HG03025 (cell line): Measurements from ENCODE around the gene ENDOD1.
"Not testable (repeated sequence)": the region's sequence is repeated elsewhere in the genome, so short reads cannot be mapped to it uniquely, and the experiment has no call there.

Experiments
- ATAC-seq: cut with Tn5 transposase; IDR thresholded peaks from one replicate; pipeline ENCODE4 v1.9.1; 2021; ENCODE audit warnings: mild to moderate bottlenecking, moderate library complexity; ENCODE audit not compliant: unreplicated experiment, low FRiP score

The ENDOD1 gene

GRCh38 chr11:95101935-95102334 lies 12.3 kb downstream of the ENDOD1 start:
- ATAC-seq: no peak

DNA sequence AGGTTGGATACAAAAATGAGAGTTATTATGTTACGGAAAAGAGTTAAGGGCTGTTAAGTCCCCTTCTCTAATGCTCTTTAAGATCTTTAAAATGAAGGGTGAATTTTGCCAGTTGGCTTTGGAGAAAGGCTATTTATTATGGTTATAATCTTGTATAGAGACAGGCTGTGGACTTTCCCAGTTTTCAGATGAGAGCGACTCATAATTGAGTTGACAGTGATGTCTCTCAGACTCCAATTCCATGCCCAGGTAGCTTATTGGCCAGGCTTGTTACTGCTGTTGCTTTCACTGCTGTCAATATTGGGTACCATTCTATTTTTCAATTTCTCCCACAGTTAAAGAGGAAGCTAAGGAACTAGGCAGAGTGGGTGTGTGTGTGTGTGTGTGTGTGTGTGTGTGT lies 13.1 kb downstream of the ENDOD1 start:
- ATAC-seq: no peak

DNA sequence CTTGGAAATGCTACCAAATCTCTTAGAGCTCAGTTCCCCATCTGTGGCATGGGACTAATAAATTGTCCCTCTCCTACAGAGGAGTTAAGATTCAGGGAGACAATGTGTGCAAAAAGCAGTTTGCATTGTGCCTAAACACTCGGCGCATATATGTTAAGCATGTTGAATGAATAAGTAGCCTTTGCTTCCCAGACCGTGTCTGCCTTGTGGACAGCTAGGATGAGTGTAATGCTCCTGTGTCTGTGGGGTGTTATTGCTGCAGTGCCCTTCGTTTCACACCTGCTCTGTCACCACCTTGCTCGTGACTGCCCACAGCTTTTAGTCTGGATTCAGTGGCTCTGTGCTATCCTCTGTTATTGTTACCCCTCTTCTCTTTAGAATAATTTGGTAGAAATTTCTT lies 14.1 kb downstream of the ENDOD1 start:
- ATAC-seq: no peak

- no peak for ATAC-seq
Measured at GRCh38 chr11:95104121-95104830, 14.6 kb downstream of the ENDOD1 start.

GRCh38 chr11:95104856-95105255 lies 15.2 kb downstream of the ENDOD1 start:
- ATAC-seq: no peak

DNA sequence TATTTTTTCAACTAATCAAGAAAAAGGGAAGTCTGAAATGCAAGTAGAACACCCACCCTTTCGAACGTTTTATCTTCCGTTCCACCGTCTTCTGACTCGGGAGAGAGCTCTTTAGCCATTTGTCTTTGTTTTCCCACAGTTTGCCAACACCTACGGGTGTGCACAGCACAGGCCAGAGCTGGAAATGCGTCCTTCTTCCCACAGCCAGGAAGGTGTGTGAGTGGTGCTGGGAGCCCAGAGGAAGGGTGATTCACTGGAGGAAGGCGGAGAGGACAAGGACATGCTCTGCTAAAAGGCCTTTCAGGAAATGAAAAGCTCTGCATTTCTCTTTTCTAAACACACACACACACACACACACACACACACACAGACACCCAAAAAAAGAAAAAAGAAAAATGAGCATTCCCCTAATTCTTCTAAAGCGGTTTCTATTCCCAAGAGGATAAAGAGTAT lies 18.5 kb downstream of the ENDOD1 start:
- ATAC-seq: no peak

DNA sequence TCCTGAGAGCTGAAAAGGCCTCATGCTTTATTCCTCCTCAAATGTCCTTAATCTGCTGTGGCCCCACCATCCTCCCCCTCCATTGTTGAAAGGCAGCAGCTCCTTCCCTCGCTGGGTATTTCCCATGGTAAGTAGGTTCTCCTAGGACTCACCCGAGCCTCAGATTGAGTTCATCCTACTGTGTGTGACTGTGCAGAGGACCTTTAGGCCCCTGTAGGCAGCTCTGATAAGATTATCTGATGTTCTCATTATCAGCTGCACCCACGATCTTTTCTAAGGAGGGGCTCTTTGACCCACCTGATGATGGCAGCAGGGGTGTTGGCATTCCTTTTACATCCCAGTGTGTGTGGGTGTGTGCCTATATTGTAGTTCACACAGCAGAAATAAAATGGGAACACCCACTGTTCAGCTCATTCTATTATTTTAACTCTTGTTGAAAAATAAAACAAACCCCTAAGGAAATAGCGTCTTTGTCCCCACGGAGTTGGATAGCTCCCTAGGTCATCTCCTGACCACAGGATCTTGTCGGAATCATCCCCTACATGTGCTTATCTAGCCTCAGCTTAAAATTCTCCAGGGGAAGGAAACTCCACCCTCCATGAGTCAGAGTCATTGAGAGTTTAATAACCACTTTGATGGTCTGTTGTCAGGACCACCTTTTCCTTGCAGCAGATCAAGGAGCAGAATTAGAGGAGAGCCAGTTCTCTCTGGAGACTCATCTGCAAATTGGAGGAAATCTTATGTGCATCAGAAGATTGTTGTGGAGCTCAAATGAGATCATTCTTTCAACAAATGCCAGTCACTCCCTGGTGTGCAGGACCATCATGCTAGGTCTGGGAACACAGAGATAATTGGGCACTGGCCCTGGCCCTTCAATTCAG lies 19.3 kb downstream of the ENDOD1 start:
- no peak for ATAC-seq

DNA sequence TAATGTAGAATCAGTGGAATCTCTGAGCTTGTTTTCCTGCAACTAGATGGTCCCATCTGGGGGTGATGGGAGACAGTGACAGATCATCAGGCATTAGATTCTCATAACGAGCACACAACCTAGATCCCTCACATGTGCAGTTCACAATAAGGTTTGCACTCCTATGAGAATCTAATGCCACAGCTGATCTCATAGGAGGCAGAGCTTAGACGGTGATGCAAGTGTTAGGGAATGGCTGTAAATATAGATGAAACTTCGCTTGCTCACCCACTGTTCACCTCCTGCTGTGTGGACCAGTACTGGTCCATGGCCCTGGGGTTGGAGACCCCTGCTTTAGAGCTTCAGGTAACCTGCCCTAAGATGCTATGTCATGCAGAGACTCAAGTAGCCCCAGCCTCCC lies 21.8 kb downstream of the ENDOD1 start:
- not testable (repeated sequence) for ATAC-seq

DNA sequence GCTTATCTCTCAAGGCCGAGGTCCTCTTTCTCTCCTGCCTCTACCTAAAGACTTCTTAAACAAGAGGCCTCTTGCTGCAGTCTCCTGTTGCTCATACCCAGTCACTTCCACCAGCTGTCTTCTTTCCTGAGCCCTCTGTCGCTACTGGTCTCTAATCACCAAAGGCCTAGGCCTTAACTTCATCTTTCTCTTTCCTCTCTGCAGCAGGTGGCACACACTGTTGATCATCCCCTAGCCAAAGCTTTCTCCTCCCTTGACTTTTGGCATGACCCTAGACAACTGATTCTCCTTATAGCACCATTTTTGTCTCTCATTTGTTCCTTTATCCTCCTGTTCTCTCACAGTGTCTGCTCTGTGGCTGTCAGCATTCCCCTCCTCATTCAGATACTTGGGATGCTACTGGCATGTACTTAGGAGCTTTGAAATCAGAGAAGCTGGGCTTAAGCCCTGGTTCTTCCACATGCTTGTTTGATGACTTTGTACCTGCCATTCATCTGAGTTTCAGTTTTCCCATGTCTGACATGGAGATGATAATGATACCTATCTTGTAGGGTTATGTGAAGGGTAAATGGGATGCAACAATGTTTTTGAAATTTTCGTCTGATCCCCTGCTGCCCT lies 22.4 kb downstream of the ENDOD1 start:
- ATAC-seq: no peak

DNA sequence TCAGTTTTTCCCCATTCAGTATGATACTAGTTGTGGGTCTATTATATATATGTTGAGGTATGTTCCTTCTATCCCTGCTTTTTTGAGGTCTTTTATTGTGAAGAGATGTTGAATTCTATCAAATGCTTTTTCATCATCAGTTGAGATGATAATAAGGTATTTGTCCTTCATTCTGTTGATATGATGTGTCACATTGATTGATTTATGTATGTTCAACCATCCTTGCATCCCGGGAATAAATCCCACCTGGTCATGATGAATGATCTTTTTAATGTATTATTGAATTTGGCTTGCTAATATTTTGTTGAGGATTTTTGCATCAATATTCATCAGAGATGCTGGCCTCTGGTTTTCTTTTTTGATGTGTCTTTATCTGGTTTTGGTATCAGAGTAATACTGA lies 26.0 kb downstream of the ENDOD1 start:
- no peak for ATAC-seq

GRCh38 chr11:95119361-95120060 lies 29.9 kb downstream of the ENDOD1 start:
- no peak for ATAC-seq

DNA sequence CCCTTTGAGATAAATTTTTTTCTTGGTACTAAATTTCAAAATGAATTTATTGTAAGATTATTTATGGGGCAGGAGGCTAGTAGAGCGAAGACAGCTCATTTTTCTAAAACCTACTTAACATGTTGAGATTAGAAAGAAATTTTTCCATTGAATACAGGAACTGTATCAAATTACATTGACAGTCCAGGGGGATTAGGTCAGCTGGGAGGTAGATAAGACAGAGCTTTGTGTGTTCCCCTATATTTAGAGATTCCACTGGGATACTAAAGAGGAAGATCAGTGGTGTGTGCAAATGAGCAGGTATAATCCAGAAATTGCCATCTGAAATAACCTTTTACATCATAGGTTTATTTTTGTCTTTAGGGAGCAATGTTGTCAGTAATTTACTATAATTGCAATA lies 32.1 kb downstream of the ENDOD1 start:
- no peak for ATAC-seq

GRCh38 chr11:95123556-95123955 lies 33.9 kb downstream of the ENDOD1 start:
- ATAC-seq: no peak

GRCh38 chr11:95128602-95129001 lies 39.0 kb downstream of the ENDOD1 start:
- ATAC-seq: no peak

GRCh38 chr11:95132956-95133355 lies 43.3 kb downstream of the ENDOD1 start:
- no peak for ATAC-seq

GRCh38 chr11:95134491-95134890 lies 44.8 kb downstream of the ENDOD1 start:
- ATAC-seq: no peak

DNA sequence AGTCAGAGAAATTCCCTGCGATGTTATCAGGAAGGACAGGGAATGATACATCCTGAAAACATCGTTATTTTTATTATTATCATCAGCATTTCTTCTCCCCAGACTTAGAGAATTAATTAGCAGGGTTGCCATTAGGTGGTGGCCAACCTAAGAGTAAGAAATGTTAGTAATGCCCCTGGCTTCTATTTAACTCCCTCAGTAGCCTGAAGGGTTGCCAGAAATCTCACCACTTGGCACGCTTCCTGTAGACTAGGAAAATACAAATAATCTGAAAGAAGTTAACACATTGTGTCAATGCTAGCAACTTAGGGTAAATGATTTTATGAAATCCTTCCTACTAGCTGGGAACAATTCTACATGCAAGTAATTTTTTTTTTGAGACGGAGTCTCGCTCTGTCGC lies 45.5 kb downstream of the ENDOD1 start:
- no peak for ATAC-seq

DNA sequence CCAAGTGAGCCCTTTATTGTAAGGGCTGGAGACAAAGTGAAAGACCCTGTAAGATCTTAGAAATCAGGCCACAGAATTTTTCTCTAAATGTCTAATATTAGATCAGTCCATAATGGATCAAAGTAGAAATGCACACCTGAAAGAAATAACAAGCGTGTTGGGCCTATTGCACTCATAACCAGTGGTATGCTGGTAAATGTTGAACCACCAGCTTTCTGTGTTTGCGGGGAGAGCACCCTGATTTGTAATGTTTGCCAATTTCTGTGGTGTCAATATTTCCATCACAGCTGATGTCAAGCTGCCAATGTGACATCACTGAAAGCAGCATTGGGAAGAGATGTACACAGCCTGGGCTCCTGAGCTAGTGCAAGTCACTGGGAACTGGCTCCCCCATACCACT lies 46.2 kb downstream of the ENDOD1 start:
- ATAC-seq: no peak

GRCh38 chr11:95136747-95137146 lies 47.1 kb downstream of the ENDOD1 start:
- ATAC-seq: not testable (repeated sequence)

DNA sequence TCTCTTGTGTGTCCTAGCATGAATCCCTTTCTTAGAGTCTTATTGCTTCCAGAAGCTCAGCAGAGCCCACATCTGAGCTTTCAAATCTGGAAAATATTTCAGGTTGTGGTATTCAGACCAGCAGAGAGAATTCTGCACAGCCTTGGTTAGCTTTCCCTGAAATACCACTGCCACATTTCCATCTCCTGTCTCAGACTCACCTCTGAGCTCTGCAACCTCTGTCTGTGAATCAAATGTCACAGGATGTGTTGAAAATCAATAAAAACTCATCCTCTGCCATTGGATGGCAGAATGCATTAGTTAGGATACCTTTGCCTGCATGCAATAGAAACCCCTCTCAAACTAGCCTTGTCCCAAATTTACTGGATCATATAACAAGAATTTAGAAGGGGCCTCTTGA lies 47.7 kb downstream of the ENDOD1 start:
- ATAC-seq: no peak

DNA sequence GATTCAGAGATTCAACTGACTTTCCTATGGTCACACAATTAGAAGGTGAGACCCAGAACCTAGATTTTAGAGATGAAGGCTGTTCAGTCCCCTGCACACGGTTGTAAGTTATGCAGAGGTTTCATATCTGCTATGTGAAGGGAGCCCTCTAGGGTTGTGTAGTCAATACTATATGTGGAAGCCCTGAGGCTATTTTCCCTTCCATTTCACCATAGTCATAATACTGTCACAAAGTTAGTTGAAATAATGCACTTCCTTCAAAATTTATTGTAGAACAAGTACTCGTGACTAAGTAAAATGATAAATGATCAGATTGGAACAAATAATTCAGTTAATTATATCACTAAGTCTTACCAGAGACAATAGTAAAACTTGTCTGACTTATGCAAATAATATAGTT lies 48.8 kb downstream of the ENDOD1 start:
- peak; percentile 64 for ATAC-seq
